Stimulated activated CD8-positive, alpha-beta memory T cell treated with anti-CD3 and anti-CD28 coated beads, Interleukin-15, amount 100 ng/mL, for 48 hours (primary cell): ENCODE results near the gene SPSB2.
"Not testable (repeated sequence)": the region's sequence is repeated elsewhere in the genome, so short reads cannot be mapped to it uniquely, and the experiment has no call there.

Experiments used
- DNase-seq, 2 donors: peaks; one replicate each; pipeline ENCODE4 v3.0.0-alpha.2; 2020; ENCODE audit warnings: low read depth in 2 of 2

The SPSB2 gene

DNA sequence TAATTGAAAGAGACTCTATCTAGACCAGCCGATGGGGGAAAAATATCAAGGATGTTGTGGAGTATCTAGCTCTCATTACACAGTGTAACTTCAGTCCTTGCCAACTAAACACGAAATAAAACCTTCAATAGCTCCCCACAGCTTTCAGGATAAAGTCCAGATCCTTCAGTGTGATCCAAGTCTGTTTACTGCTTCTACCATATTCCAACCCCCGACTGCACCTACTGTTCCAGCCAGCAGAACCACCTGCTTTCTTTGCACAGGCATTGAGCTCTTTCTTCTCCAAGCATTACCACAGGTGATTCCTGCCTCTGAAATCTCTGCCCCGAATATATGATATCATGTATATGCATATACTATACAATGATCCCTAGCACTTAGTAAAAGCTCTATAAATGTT, 29.3 kb upstream of the SPSB2 start:
- DNase-seq: no peak

DNA sequence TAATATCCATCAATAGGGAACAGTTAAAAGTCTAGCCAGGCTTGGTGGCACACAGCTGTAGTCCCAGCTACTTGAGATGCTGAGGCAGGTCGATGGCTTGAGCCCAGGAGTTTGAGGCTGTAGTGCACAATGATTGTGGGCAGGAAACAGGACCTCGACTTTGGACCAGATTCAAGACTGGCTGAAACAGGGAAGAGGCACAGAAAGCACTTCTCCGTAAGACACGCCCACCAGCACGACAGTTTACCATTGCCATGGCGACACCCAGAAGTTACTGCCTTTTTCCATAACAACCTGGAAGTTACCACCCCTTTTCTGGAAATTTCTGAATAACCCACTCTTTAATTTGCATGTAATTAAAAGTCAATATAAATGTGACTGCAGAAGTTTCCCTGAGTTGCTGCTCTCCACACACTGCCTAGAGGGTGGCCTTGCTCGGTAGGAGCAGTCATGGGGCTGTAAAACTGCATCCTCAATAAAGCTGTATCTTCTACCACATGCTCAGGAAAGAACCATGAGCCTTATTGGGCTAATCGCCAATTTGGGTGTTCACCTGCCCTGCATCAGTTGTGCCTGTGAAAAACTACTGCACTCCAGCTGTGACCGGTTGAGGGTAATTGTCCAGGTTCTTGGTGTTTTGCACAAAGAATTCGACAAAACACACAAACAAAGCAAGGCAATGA, 26.9 kb upstream of the SPSB2 start:
- no peak for DNase-seq

DNA sequence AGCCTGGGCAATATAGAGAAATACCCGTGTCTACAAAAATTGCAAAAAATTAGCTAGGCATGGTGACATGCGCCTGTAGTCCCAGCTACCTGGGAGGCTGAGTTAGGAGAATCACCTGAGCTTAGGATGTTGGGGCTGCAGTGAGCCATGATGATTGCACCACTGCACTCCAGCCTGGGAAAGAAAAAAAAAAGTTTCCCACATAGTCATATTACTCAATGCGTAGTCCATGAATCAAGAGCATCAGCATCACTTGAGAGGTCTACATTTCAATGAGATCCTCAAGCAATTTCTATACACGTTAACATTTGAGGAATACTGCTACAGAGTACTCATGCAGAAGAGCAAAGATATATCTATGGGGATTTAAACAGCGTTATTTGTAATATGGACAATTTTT, 26.3 kb upstream of the SPSB2 start:
- DNase-seq: no peak

DNA sequence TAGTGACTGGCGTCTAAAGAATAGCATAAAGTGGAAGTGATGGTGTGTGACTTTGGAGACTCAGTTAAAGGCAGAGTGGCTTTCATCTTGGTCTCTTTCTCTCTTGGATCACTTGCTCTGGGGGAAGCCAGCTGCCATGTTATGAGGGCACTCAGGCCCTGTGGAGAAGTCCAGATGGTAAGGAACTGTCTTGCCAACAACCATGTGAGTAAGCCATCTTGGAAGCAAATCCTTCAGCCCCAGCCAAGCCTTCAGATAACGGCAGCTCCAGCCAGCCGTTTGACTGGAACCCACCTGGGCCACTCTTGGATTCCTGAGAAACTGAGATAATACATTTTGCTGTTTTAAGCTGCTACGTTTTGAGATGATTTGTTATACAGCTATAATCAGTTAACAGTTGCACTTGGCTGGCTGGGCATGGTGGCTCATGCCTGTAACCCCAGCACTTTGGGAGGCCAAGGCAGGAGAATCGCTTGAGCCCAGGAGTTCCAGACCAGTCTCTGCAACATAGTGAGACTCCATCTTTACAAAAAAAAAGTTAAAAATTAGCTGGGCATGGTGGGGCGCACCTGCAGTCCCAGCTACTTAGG, 23.8 kb upstream of the SPSB2 start:
- DNase-seq: no peak

GRCh38 chr12:6894321-6894720, 21.2 kb upstream of the SPSB2 start:
- no peak for DNase-seq

DNA sequence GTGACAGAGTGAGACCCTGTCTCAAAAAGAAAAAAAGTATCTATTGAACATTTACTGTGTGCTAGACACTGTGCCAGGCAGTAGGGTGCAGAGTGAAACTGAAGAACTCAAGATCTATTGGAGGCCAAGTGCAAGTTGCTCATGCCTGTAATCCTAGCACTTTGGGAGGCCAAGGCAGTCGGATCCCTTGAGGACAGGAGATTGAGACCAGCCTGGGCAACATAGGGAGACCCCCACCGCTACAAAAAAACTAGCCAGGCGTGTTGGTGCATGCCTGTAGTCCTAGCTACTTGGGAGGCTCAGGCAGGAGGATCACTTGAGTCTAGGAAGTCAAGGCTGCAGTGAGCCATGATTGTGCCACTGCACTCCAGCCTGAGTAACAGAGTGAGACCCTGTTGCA, 19.6 kb upstream of the SPSB2 start:
- not testable (repeated sequence) for DNase-seq

DNA sequence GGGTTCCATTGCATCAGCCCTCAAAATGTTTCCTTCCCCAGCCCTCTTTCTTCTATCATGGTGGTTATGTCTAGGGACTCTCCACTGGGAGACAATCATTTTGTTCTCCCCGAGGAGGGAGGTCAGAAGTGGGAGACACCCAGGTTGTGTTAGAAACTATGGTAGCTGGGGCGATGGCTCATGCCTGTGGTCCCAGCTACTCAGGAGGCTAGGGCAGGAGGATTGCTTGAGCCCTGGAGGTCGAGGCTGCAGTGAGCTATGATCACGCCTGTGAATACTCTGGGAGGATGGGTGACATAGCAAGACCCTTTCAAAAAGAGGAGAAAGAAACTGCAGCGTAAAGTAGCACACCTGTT, 18.5 kb upstream of the SPSB2 start:
- DNase-seq: no peak

GRCh38 chr12:6890789-6891645, 17.9 kb upstream of the SPSB2 start:
- peak; percentile 97 to 99 for DNase-seq

GRCh38 chr12:6889775-6890573, 16.9 kb upstream of the SPSB2 start:
- DNase-seq: not testable (repeated sequence)

DNA sequence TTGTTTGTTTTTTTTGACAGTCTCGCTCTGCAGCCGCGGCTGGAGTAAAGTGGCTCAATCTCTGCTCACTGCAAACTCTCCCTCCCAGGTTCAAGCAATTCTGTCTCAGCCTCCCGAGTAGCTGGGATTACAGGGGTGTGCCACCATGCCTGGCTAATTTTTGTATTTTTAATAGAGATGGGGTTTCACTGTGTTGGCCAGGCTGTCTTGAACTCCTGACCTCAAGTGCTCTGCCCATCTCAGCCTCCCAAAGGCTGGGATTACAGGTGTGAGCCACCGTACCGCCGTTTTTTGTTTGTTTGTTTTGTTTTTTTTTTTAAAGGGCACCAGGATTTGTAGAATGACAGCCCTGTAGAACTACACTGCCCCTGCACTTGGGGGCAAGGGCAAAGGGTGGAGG, 15.7 kb upstream of the SPSB2 start:
- DNase-seq: not testable (repeated sequence)

DNA sequence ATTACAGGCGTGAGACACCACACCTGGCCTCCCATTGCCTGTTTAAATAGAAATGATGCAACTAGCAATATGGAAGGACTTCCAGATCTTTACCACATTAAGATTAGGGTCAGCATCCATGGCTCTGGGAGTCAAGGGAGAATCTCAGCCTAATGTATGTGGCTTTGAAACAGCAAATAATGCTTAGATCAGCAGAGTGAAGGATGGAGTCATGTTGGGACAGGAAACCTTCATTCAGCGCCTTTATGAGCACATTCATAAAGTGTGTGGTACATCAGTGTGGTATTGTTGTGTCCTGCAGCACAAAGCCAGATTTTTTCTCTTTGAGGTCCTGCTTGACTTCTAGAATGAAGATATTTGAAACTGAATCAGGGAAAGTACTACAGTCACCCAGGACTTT, 15.3 kb upstream of the SPSB2 start:
- no peak for DNase-seq

DNA sequence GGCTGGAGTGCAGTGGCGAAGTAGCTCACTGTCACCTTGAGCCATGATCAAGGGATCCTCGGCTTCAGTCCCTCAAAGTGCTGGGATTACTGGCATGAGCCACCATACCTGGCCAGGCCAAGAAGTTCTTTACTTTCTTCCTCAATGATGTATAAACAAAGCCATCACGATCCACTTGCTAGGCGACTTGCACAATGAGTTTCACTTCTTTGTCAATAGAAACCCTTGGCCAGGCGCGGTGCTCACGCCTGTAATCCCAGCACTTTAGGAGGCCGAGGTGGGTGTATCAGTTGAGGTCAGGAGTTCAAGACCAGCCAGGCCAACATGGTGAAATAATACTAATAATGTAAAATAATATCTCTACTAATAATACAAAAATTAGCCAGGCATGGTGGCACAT, 14.4 kb upstream of the SPSB2 start:
- no peak for DNase-seq

DNA sequence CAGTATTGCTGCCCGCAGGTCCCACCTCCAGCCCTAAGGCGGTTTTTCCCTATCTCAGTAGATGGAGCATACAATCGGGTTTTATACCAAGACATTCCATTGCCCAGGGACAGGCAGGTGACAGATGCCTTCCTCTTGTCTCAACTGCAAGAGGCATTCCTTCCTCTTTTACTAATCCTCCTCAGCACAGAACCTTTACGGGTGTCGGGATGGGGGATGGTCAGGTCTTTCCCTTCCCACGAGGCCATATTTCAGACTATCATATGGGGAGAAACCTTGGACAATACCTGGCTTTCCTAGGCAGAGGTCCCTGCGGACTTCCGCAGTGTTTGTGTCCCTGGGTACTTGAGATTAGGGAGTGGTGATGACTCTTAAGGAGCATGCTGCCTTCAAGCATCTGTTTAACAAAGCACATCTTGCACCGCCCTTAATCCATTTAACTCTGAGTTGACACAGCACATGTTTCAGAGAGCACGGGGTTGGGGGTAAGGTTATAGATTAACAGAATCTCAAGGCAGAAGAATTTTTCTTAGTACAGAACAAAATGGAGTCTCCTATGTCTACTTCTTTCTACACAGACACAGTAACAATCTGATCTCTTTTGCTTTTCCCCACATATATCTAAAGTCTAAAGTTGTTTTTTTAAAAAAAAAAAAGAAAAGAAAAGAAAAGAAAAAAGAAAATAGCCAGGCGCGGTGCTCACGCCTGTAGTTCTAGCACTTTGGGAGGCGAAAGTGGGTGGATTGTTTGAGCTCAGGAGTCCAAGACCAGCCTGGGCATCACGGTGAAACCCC, 13.3 kb upstream of the SPSB2 start:
- DNase-seq: not testable (repeated sequence)

- DNase-seq: no peak
These were observed 11.4 kb upstream of the SPSB2 start for GRCh38 chr12:6884539-6884938.

GRCh38 chr12:6883683-6884082, 10.6 kb upstream of the SPSB2 start:
- DNase-seq: no peak

DNA sequence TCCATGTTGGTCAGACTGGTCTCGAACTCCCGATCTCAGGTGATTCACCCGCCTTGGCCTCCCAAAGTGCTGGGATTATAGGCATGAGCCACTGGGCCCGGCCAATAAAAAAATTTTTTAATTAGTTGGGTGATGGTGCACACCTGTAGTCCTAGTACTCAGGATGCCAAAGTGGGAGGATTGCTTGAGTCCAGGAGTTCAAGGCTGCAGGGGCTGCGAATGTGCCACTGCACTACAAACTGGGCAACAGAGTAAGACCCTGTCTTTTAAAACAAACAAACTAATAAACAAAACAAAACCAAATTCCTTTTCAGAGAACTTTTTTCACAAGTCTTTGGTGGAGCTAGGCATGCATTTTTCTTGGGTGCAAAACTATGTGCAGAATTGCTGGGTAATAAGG, 10.1 kb upstream of the SPSB2 start:
- no peak for DNase-seq

DNA sequence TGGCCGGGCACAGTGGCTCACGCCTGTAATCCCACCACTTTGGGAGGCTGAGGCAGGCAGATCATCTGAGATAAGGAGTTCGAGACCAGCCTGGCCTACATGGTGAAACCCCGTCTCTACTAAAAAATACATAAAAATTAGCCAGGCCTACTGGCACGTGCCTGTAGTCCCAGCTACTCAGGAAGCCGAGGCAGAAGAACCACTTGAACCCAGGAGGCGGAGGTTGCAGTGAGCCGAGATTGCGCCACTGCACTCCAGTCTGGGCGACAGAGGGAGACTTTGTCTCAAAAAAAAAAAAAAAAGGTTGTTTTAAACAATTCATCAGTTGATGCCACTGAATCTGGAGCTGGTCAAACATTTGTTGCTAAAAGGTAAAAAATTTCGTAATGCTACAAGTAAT, 6.7 kb upstream of the SPSB2 start:
- not testable (repeated sequence) for DNase-seq

DNA sequence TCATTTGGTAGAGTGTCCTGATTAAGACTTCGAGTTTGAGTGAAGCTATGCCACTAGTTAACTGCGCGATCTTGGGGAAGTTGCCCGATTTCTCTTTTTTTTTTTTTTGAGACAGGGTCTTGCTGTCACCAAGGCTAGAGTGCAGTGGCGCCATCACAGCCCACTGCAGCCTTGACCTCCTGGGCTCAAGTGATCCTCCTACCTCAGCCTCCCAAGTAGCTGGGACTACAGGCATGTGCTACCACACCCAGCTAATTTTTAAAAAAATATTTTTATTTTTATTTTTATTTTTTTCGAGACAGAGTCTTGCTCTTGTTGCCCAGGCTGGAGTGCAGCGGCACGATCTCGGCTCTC, 889 bp upstream of the SPSB2 start:
- DNase-seq: not testable (repeated sequence)

- DNase-seq: peak; percentile 77 to 81
These were observed 742 bp downstream of the SPSB2 start for GRCh38 chr12:6872073-6873048.
